H1 (cell line): ENCODE measurements around the gene CRYGN.

Source experiments
- GABPA ChIP-seq: IDR thresholded peaks from 2 replicates; pipeline ENCODE4 v1.6.1; 2011; ENCODE audit warnings: mild to moderate bottlenecking, low read length, moderate library complexity, borderline replicate concordance; ENCODE audit not compliant: insufficient read depth
- HDAC6 ChIP-seq: IDR thresholded peaks from one replicate; pipeline ENCODE4 v1.7.1; 2012; ENCODE audit warnings: low read depth, mild to moderate bottlenecking, inconsistent platforms, low read length, moderate library complexity
- USF2 ChIP-seq: IDR thresholded peaks from 2 replicates; pipeline ENCODE4 v1.6.1; 2011; ENCODE audit warnings: low read length, improper control_type of control experiment

GRCh38 chr7:151398446-151399304, 41.3 kb downstream of the CRYGN start:
- TF ChIP-seq USF2 (no peak), HDAC6 (no peak), GABPA (no peak)
